Activated CD8-positive, alpha-beta memory T cell treated with anti-CD3 and anti-CD28 coated beads, Interleukin-2, amount 50 U/mL, for 48 hours (primary cell): ENCODE data around the gene SYNCRIP.
"Not testable (repeated sequence)": the region's sequence is repeated elsewhere in the genome, so short reads cannot be mapped to it uniquely, and the experiment has no call there.

Experiments used
- DNase-seq: peaks from one replicate; pipeline ENCODE4 v3.0.0-alpha.2; 2020

The SYNCRIP gene

GRCh38 chr6:85593438-85594196, 49.1 kb downstream of the SYNCRIP start, which contains the start of gene SNX14:
TSS of gene SNX14 (minus strand) at chr6:85593858. CDS start at chr6:85593718, 140 bp downstream.
- peak; percentile 91 for DNase-seq

DNA sequence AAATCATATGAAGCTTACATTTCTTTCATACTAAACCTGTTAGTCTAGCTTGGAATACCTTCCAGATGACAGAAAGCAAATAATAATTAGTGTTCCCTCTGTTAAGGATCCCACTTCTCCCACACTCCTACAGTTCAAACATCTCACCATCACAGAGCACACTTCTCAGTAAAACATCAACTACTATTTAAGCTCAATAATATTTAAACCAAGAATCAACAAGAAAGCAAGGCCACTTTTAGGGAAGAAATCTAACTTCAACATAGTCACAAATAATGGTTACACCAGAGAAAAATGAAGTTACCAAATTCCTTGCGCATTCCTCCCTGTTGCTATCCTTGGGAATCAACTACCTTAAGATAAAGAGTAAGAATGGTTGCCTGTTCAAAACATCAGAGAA, 50.7 kb downstream of the SYNCRIP start:
- DNase-seq = no peak

- DNase-seq = no peak
Observed at GRCh38 chr6:85591207-85591606, 51.5 kb downstream of the SYNCRIP start.

DNA sequence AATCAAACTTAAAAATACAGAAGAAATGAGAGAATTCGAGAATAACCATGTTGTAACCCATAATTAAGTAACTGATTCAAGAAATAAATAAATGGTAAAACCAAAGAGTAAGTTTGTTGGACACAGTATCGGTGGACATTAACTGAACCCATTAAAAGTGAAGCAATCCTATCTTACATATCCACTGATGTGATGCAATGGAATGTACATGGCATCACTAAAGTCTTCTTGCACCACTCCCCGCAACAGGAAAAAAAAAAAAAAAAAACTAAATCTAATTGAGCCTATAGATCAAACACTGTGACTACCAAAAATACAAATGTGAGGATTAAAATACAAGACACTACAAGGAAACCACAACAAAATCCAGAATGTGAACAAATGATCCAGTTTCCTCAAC, 56.9 kb downstream of the SYNCRIP start:
- no peak for DNase-seq

DNA sequence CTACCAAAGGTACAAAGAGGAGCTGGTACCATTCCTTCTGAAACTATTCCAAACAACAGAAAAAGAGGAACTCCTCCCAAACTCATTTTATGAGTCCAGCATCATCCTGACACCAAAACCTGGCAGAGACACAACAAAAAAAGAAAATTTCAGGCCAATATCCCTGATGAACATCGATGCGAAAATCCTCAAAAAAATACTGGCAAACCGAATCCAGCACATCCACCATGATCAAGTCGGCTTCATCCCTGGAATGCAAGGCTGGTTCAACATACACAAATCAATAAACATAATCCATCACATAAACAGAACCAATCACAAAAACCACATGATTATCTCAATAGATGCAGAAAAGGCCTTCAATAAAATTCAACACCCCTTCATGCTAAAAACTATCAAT, 59.9 kb downstream of the SYNCRIP start:
- not testable (repeated sequence) for DNase-seq

DNA sequence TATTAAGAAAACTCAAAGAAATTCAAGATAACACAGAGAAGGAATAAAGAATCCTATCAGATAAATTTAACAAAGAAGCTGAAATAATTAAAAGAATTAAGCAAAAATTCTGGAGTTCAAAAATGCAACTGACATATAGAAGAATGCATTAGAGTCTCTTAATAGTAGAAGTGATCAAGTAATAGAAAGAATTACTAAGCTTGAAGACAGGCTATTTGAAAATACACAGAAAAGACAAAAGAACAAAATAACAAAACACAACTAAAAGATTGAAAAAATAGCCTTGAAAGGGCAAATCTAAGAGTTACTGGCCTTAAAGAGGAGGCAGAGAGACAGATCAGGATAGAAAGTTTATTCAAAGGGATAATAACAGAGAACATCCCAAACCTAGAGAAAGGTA, 61.1 kb downstream of the SYNCRIP start:
- DNase-seq = no peak

GRCh38 chr6:85580878-85581267, 61.8 kb downstream of the SYNCRIP start:
- DNase-seq = no peak

DNA sequence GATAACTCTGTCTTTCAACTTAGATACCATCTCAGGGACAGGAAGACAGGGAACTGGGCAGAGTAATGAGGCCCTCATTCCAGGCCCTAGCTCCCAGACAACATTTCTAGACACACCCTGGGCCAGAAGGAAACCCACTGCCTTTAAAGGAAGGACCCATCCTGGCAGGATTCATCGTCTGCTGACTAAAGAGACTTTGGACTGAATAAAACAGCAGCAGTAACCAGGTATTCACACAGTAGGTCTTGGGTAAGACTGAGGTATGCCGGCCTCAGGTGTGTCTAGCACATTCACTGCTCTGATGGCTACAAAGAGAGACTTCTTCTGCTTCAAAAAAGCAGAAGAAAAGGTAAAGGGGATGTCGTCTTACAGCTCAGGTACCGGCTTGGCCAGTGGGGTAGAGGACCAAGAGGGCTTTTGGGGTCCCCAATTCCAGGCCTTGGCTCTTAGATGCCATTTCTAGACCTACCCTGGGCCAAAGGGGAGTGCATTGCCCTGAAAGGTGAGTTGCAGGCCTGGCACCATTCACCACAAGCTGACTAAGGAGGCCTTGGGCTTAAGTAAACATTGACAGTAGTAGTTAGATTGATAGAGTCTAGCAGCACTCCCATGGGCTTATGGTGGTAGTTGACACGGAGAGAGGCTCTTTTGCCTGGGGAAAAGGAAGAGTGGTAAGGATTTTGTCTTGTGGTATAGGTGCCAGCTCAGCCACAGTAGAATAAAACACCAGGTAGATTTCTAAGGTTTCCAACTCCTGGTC, 62.4 kb downstream of the SYNCRIP start:
- DNase-seq = no peak

GRCh38 chr6:85579581-85579980, 63.1 kb downstream of the SYNCRIP start:
- no peak for DNase-seq

GRCh38 chr6:85576476-85576875, 66.2 kb downstream of the SYNCRIP start:
- no peak for DNase-seq

- no peak for DNase-seq
Observed at GRCh38 chr6:85574932-85575598, 67.6 kb downstream of the SYNCRIP start.

GRCh38 chr6:85569323-85569722, 73.4 kb downstream of the SYNCRIP start:
- DNase-seq = no peak

DNA sequence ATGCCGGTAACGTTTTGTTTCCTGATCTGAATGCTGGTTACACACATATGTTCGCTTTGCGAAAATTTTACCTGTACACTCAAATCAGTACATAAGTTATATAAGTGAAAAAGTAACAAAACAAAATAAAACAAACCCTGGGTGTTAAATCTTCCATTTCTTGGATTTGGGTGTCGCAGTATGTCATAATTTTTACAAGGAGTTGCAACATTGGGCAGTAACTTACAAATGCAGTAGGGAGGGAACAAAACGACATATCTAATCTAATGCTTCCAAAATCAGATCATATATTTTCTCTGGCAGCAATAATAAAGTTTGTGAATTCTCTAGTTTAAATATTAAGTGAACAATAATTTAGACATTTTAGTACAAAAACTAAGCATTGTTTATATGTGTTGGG, 74.3 kb downstream of the SYNCRIP start:
- DNase-seq = no peak

GRCh38 chr6:85565736-85566135, 77.0 kb downstream of the SYNCRIP start:
- DNase-seq = no peak

DNA sequence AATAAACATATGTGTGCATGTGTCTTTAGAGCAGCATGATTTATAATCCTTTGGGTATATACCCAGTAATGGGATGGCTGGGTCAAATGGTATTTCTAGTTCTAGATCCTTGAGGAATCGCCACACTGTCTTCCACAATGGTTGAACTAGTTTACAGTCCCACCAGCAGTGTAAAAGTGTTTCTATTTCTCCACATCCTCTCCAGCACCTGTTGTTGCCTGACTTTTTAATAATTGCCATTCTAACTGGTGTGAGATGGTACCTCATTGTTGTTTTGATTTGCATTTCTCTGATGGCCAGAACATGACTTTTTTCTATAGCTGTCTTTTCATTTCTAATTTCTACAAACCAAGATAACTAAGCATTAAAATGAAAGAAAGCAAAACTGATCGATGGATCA, 78.5 kb downstream of the SYNCRIP start:
- not testable (repeated sequence) for DNase-seq
